HG03565 (cell line): ENCODE data around the gene SHROOM3.

Source experiments
- ATAC-seq: cut with Tn5 transposase; IDR thresholded peaks from one replicate; pipeline ENCODE4 v1.9.1; 2021; ENCODE audit warnings: mild to moderate bottlenecking, moderate library complexity; ENCODE audit not compliant: unreplicated experiment

SHROOM3 gene

GRCh38 chr4:76615999-76616398, 181.0 kb downstream of the SHROOM3 start:
- no peak for ATAC-seq

GRCh38 chr4:76616526-76616925, 181.5 kb downstream of the SHROOM3 start:
- ATAC-seq, result no peak

GRCh38 chr4:76620723-76621468, 185.9 kb downstream of the SHROOM3 start:
- no peak for ATAC-seq

GRCh38 chr4:76622126-76622525, 187.1 kb downstream of the SHROOM3 start:
- no peak for ATAC-seq

- no peak for ATAC-seq
Measured at GRCh38 chr4:76622717-76623116, 187.7 kb downstream of the SHROOM3 start.

- ATAC-seq, result no peak
Measured at GRCh38 chr4:76623217-76624045, 188.4 kb downstream of the SHROOM3 start.

GRCh38 chr4:76624241-76624681, 189.2 kb downstream of the SHROOM3 start:
- ATAC-seq, result no peak

GRCh38 chr4:76624931-76625715, 190.1 kb downstream of the SHROOM3 start:
- ATAC-seq, result no peak

GRCh38 chr4:76626686-76627465, 191.8 kb downstream of the SHROOM3 start:
- no peak for ATAC-seq

GRCh38 chr4:76628251-76628650, 193.2 kb downstream of the SHROOM3 start:
- ATAC-seq, result no peak

- no peak for ATAC-seq
Measured at GRCh38 chr4:76630741-76631140, 195.7 kb downstream of the SHROOM3 start.

GRCh38 chr4:76634220-76634619, 199.2 kb downstream of the SHROOM3 start:
- ATAC-seq, result no peak

GRCh38 chr4:76637712-76638361, 202.8 kb downstream of the SHROOM3 start:
- ATAC-seq, result no peak

GRCh38 chr4:76639288-76639687, 204.3 kb downstream of the SHROOM3 start:
- ATAC-seq, result no peak

- no peak for ATAC-seq
Measured at GRCh38 chr4:76640353-76640910, 205.4 kb downstream of the SHROOM3 start.

GRCh38 chr4:76641351-76641750, 206.3 kb downstream of the SHROOM3 start:
- ATAC-seq, result no peak

GRCh38 chr4:76641758-76642157, 206.7 kb downstream of the SHROOM3 start:
- ATAC-seq, result no peak

GRCh38 chr4:76644831-76645485, 209.9 kb downstream of the SHROOM3 start:
- ATAC-seq, result no peak

- no peak for ATAC-seq
Measured at GRCh38 chr4:76649086-76649485, 214.1 kb downstream of the SHROOM3 start.
